GM12878 (cell line): Measurements from ENCODE around the gene ITIH1. TPM values are rescaled to one million over a fixed set of nuclear protein-coding genes. Genes with fewer than 3 reads are reported as not detected.

Experiments
- ATAC-seq: fragments of 200-7000 bp; cut with Tn5 transposase; 3 replicates; pipeline ENCODE4 v1.9.1; 2020; ENCODE audit warnings: mild to moderate bottlenecking, moderate library complexity
- BruUV-seq: library from RNA; stranded (reverse); fragments of 400-500 nt; replicated peaks from 2 replicates; lab custom pipeline; 2021; lab: Mats Ljungman, UMichigan
- CTCF ChIA-PET: fragments of 300-600 bp; sonication (Branson Sonifier 250); formaldehyde crosslinking; extraction: SDS; loops from one replicate; lab custom pipeline; 2021; ENCODE audit warnings: inconsistent platforms; lab: Yijun Ruan, JAX
- POLR2A ChIA-PET: fragments of 350-600 bp; formaldehyde crosslinking; extraction: SDS; loops from one replicate; lab custom pipeline; 2021; ENCODE audit warnings: inconsistent platforms; lab: Charles Lee
- RAD21 ChIA-PET: fragments of 300-600 bp; sonication (Branson Sonifier 250); formaldehyde crosslinking; loops from one replicate; lab custom pipeline; 2023; ENCODE audit warnings: antibody characterized with exemption; ENCODE audit not compliant: unreplicated experiment; lab: Charles Lee
- SMC1A ChIA-PET: fragments of 300-600 bp; sonication (Branson Sonifier 250); formaldehyde crosslinking; loops from one replicate; lab custom pipeline; 2023; ENCODE audit not compliant: unreplicated experiment, uncharacterized antibody; lab: Charles Lee
- DNase-seq: peaks from one replicate; pipeline ENCODE4 v3.0.0-alpha.2; 2011; ENCODE audit warnings: low read depth, low spot score
- FAIRE-seq: peaks from 3 replicates; lab custom pipeline; 2011; peaks lifted over from hg19 to GRCh38; lab: Jason Lieb, UNC
- H2AFZ ChIP-seq: 2 replicates; pipeline ENCODE4 v1.6.0; 2011; ENCODE audit warnings: low read depth, low read length, control low read depth; ENCODE audit not compliant: control insufficient read depth
- H3K27ac ChIP-seq: 2 replicates; pipeline ENCODE4 v1.5.1; 2011; ENCODE audit warnings: control low read depth; ENCODE audit not compliant: control insufficient read depth, insufficient read depth
- H3K27me3 ChIP-seq, 2 experiments: replicated peaks in 1 of 2; 2 replicates each; pipeline versions ENCODE4 v1.6.0 to v1.6.1; 2011; ENCODE audit warnings: low read length in 1 of 2; ENCODE audit not compliant: control insufficient read depth in 2 of 2, insufficient read depth in 2 of 2
- H3K36me3 ChIP-seq, 2 experiments: 2 replicates each; pipeline ENCODE4 v1.5.1; 2011; ENCODE audit warnings: low read length in 1 of 2; ENCODE audit not compliant: control insufficient read depth in 2 of 2, insufficient read depth in 2 of 2
- H3K4me1 ChIP-seq: 2 replicates; pipeline ENCODE4 v1.6.1; 2011; ENCODE audit warnings: mild to moderate bottlenecking, low read length, moderate library complexity, mixed read lengths; ENCODE audit not compliant: control insufficient read depth, insufficient read depth
- H3K4me2 ChIP-seq: 2 replicates; pipeline ENCODE4 v1.6.0; 2011; ENCODE audit warnings: control low read depth; ENCODE audit not compliant: control insufficient read depth, insufficient read depth
- H3K4me3 ChIP-seq: fragments of 200-600 bp; sonication (generic); 2 replicates; pipeline ENCODE4 v1.5.1; 2016
- H3K79me2 ChIP-seq: 2 replicates; pipeline ENCODE4 v1.6.0; 2011; ENCODE audit warnings: low read length; ENCODE audit not compliant: control insufficient read depth, insufficient read depth
- H3K9ac ChIP-seq: 2 replicates; pipeline ENCODE4 v1.8.0; 2011; ENCODE audit warnings: low read length, control low read depth, mixed read lengths; ENCODE audit not compliant: control insufficient read depth, insufficient read depth
- H3K9me3 ChIP-seq: replicated peaks from 3 replicates; pipeline ENCODE4 v1.5.1; 2011; ENCODE audit warnings: mild to moderate bottlenecking, low read length; ENCODE audit not compliant: control insufficient read depth, insufficient read depth
- H4K20me1 ChIP-seq: 2 replicates; pipeline ENCODE4 v1.6.0; 2011; ENCODE audit not compliant: control insufficient read depth, insufficient read depth
- CHD2 ChIP-seq: IDR thresholded peaks from 2 replicates; pipeline ENCODE4 v1.6.1; 2011; ENCODE audit warnings: low read depth, low read length, improper control_type of control experiment, borderline replicate concordance
- EED ChIP-seq: sonication (generic); IDR thresholded peaks from 2 replicates; pipeline ENCODE4 v1.6.1; 2016; ENCODE audit warnings: antibody characterized with exemption, low read depth
- EGR1 ChIP-seq, 2 experiments: IDR thresholded peaks; 1 replicate in 1 of 2; 2 replicates in 1 of 2; pipeline ENCODE4 v1.6.1; 2011 to 2012; ENCODE audit warnings: low read depth in 2 of 2, low read length in 2 of 2, borderline replicate concordance in 1 of 2, mild to moderate bottlenecking in 1 of 2, moderate library complexity in 1 of 2
- HDAC6 ChIP-seq: fragments of 200-600 bp; sonication (generic); IDR thresholded peaks from one replicate; pipeline ENCODE4 v1.8.0; 2017; ENCODE audit warnings: antibody characterized with exemption; ENCODE audit not compliant: unreplicated experiment
- MEF2B ChIP-seq: fragments of 450-650 bp; IDR thresholded peaks from 2 replicates; pipeline ENCODE4 v1.6.1; 2018; ENCODE audit warnings: mild to moderate bottlenecking, moderate library complexity; ENCODE audit not compliant: partially characterized antibody, poor library complexity, severe bottlenecking
- MYB ChIP-seq: fragments of 150-350 bp; IDR thresholded peaks from 2 replicates; pipeline ENCODE4 v1.6.1; 2014; ENCODE audit warnings: mild to moderate bottlenecking, low read depth, low read length, borderline replicate concordance
- NFYA ChIP-seq: IDR thresholded peaks from 2 replicates; pipeline ENCODE4 v1.6.1; 2011; ENCODE audit warnings: low read depth, mild to moderate bottlenecking, low read length, improper control_type of control experiment, borderline replicate concordance
- SMAD1 ChIP-seq: fragments of 450-650 bp; IDR thresholded peaks from 2 replicates; pipeline ENCODE4 v1.6.1; 2018; ENCODE audit warnings: mild to moderate bottlenecking, low read depth; ENCODE audit not compliant: partially characterized antibody
- SMARCA5 ChIP-seq: fragments of 450-650 bp; IDR thresholded peaks from 2 replicates; pipeline ENCODE4 v1.6.1; 2017; ENCODE audit warnings: mild to moderate bottlenecking
- SUPT20H ChIP-seq: IDR thresholded peaks from 2 replicates; pipeline ENCODE4 v1.6.1; 2011; ENCODE audit warnings: low read depth, mild to moderate bottlenecking, low read length, moderate library complexity, borderline replicate concordance; ENCODE audit not compliant: control insufficient read depth
- TCF12 ChIP-seq: IDR thresholded peaks from 2 replicates; pipeline ENCODE4 v1.6.1; 2011; ENCODE audit warnings: low read depth, mild to moderate bottlenecking, low read length
- ZNF217 ChIP-seq: fragments of 450-650 bp; IDR thresholded peaks from 2 replicates; pipeline ENCODE4 v1.6.1; 2017; ENCODE audit warnings: antibody characterized with exemption, mild to moderate bottlenecking
- ZNF622 ChIP-seq: fragments of 450-650 bp; IDR thresholded peaks from 2 replicates; pipeline ENCODE4 v1.6.1; 2017; ENCODE audit warnings: mild to moderate bottlenecking, inconsistent platforms
- ZZZ3 ChIP-seq: IDR thresholded peaks from 2 replicates; pipeline ENCODE4 v1.6.1; 2011; ENCODE audit warnings: low read depth; ENCODE audit not compliant: control insufficient read depth, insufficient read length
- WGBS: methylation state at CpG from one replicate; pipeline ENCODE4 v1.1.6; 2016; ENCODE audit warnings: low lambda C conversion rate; ENCODE audit not compliant: insufficient replicate concordance, insufficient coverage; ENCODE audit errors: missing lambda C conversion rate; 5-methylcytosine and 5-hydroxymethylcytosine counted together
- in situ Hi-C: fragments of 300-500 bp; cut with MboI; formaldehyde crosslinking; loops from 9 replicates; pipeline ENCODE4 v1.14.3; 2018; ENCODE audit warnings: mixed read lengths
- intact Hi-C: fragments of 100-400 bp; cut with micrococcal nuclease; formaldehyde crosslinking; loops from one replicate; pipeline ENCODE4 v1.14.2; 2022; ENCODE audit not compliant: unreplicated experiment
- polyA plus RNA-seq, 11 experiments: library from polyadenylated mRNA; depleted of rRNA in 4 of 11; unstranded in 6 of 11; stranded (reverse) in 5 of 11; fragments of >200 nt; fragmentation: Nextera tagmentation in 4 of 11; fragmentation: Illumina TruSeq in 1 of 11; extraction: Ambion mirVana in 4 of 11; extraction: Trizol in 1 of 11; gene quantifications; 1 replicate in 1 of 11; 2 replicates in 10 of 11; pipeline versions ENCODE4 v1.2.1 to v1.2.3, GENCODE V29; 2011 to 2016; ENCODE audit warnings: inconsistent platforms in 2 of 11, missing spikeins in 2 of 11, low read depth in 1 of 11
- total RNA-seq, 4 experiments: library from RNA; depleted of rRNA in 3 of 4; stranded (reverse); fragments of >200 nt in 3 of 4; fragmentation: Illumina TruSeq in 1 of 4; extraction: Trizol in 1 of 4; gene quantifications; 2 replicates each; pipeline versions ENCODE4 v1.2.1 to v1.2.3, GENCODE V29; 2013 to 2021
- TF ChIP-seq, protein P1 (sequence below): fragments of 150-350 bp; IDR thresholded peaks from 2 replicates; pipeline ENCODE4 v1.6.1; 2014; ENCODE audit warnings: mild to moderate bottlenecking, low read depth, low read length
- TF ChIP-seq, protein P2 (sequence below): IDR thresholded peaks from 2 replicates; pipeline ENCODE4 v1.6.1; 2011; ENCODE audit warnings: low read depth, low read length, improper control_type of control experiment, borderline replicate concordance
- TF ChIP-seq, protein P3 (sequence below): fragments of 450-650 bp; IDR thresholded peaks from 2 replicates; pipeline ENCODE4 v1.6.1; 2018; ENCODE audit warnings: borderline replicate concordance, mild to moderate bottlenecking; ENCODE audit not compliant: partially characterized antibody

The ITIH1 gene
- total and polyA plus RNA-seq, 10 of the 15 experiments (the other 5 are each of a cell fraction or from before 2014, with no cell fraction given): 0.33 to 0.64 (median 0.44) TPM; not detected in 7

DNA sequence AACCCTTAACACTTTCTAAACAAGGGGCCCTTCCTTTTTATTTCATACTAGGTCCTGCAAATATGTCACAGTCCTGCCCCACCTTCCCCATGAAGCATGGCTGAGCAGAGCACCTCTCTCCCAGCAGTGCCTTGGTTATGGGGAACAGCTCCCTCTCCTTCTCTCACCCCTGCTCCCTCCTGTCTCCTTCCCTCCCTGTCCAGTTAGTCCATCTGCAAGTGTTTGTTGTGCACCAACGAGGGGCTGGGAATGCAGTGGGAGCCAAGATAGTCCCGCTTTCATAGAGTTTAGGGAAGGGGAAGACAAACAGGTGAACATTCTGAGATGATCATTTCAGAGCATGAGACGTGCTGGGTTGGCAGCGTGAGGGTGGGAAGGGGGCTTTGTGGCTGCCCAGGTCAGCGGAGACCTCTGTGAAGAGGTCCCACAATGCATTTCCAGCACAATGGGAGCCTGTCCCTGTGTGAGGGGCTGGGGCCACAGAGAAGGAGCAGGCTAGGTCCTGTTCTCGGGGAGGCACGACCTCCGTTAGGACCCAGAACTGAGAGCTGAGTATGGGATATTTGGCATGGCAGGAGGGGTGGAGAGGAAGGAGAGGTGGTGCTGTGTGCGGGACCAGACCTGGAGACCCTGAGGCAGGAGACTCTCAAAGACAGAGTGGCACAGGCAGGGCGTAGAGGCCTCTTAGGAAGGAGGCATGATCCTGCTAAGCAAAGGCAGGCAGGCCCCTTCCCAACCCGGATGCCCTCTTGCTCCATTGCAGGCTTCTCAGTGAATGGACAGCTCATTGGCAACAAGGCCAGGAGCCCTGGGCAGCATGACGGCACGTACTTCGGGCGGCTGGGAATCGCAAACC is 11.7 kb downstream of the ITIH1 start:
- no peaks in the 10 kb centered on the region for H3K36me3 ChIP-seq
- H3K9ac ChIP-seq: no peak overlapping the region
- POLR2A ChIA-PET: interaction anchor here (0.7 kb wide), 1 partner anchor 83 kb away, joined by 4 read pairs; the partner anchor contains the start of gene SPCS1
- no TSS peak for BruUV-seq
- 61% methylated on average over 16 of the region's 16 CpGs for WGBS
- in situ Hi-C loops (no loop called here), intact Hi-C loops (no loop called here)
- no peaks in the 10 kb centered on the region for H3K9me3 ChIP-seq
- no peaks in the 10 kb centered on the region for H3K4me1 ChIP-seq
- RAD21 ChIA-PET: no interaction called here
- H4K20me1 ChIP-seq: no peaks in the 10 kb centered on the region
- no peak overlapping the region for H3K27ac ChIP-seq
- no peak overlapping the region for H3K4me2 ChIP-seq
- no peak for DNase-seq
- H2AFZ ChIP-seq: no peak overlapping the region
- H3K27me3 ChIP-seq: no peaks in the 10 kb centered on the region; a peak in 1 of 4 replicates
- CTCF ChIA-PET: interaction anchor here (1.0 kb wide), 1 partner anchor 9 kb away, joined by 4 read pairs; no protein-coding TSS in a partner anchor
- no peak for ATAC-seq
- SMC1A ChIA-PET: no interaction called here
- FAIRE-seq: no peak
- H3K4me3 ChIP-seq: no peak overlapping the region
- no peaks in the 10 kb centered on the region for H3K79me2 ChIP-seq
- no peak for TF ChIP-seq ZNF217
- no peak for TF ChIP-seq TCF12
- TF ChIP-seq MEF2B: no peak
- no peak for TF ChIP-seq NFYA
- TF ChIP-seq, protein P1, sequence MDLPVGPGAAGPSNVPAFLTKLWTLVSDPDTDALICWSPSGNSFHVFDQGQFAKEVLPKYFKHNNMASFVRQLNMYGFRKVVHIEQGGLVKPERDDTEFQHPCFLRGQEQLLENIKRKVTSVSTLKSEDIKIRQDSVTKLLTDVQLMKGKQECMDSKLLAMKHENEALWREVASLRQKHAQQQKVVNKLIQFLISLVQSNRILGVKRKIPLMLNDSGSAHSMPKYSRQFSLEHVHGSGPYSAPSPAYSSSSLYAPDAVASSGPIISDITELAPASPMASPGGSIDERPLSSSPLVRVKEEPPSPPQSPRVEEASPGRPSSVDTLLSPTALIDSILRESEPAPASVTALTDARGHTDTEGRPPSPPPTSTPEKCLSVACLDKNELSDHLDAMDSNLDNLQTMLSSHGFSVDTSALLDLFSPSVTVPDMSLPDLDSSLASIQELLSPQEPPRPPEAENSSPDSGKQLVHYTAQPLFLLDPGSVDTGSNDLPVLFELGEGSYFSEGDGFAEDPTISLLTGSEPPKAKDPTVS: no peak
- TF ChIP-seq SUPT20H: no peak
- no peak for TF ChIP-seq ZZZ3
- TF ChIP-seq EGR1 (IDR thresholded peaks at IDR 0.05; ENCODE audit: borderline replicate concordance in 1 of 2, low read depth in 2 of 2, low read length in 2 of 2): no peak
- TF ChIP-seq, protein P2, sequence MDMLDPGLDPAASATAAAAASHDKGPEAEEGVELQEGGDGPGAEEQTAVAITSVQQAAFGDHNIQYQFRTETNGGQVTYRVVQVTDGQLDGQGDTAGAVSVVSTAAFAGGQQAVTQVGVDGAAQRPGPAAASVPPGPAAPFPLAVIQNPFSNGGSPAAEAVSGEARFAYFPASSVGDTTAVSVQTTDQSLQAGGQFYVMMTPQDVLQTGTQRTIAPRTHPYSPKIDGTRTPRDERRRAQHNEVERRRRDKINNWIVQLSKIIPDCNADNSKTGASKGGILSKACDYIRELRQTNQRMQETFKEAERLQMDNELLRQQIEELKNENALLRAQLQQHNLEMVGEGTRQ: no peak
- TF ChIP-seq CHD2: no peak
- TF ChIP-seq EED: no peak
- TF ChIP-seq SMAD1: no peak
- no peak for TF ChIP-seq MYB
- TF ChIP-seq HDAC6: no peak
- TF ChIP-seq ZNF622: no peak
- no peak for TF ChIP-seq SMARCA5
- TF ChIP-seq, protein P3, sequence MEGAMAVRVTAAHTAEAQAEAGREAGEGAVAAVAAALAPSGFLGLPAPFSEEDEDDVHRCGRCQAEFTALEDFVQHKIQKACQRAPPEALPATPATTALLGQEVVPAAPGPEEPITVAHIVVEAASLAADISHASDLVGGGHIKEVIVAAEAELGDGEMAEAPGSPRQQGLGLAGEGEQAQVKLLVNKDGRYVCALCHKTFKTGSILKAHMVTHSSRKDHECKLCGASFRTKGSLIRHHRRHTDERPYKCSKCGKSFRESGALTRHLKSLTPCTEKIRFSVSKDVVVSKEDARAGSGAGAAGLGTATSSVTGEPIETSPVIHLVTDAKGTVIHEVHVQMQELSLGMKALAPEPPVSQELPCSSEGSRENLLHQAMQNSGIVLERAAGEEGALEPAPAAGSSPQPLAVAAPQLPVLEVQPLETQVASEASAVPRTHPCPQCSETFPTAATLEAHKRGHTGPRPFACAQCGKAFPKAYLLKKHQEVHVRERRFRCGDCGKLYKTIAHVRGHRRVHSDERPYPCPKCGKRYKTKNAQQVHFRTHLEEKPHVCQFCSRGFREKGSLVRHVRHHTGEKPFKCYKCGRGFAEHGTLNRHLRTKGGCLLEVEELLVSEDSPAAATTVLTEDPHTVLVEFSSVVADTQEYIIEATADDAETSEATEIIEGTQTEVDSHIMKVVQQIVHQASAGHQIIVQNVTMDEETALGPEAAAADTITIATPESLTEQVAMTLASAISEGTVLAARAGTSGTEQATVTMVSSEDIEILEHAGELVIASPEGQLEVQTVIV: no peak
